Measurements from ENCODE around the gene MCCC1.

GRCh38 chr3:183142199-183142598 is 42.9 kb upstream of the MCCC1 start:
- TF ChIP-seq EZH2 (IDR thresholded peaks at IDR 0.05; ENCODE audit: low read depth) = no peak
- TF ChIP-seq, protein P1, sequence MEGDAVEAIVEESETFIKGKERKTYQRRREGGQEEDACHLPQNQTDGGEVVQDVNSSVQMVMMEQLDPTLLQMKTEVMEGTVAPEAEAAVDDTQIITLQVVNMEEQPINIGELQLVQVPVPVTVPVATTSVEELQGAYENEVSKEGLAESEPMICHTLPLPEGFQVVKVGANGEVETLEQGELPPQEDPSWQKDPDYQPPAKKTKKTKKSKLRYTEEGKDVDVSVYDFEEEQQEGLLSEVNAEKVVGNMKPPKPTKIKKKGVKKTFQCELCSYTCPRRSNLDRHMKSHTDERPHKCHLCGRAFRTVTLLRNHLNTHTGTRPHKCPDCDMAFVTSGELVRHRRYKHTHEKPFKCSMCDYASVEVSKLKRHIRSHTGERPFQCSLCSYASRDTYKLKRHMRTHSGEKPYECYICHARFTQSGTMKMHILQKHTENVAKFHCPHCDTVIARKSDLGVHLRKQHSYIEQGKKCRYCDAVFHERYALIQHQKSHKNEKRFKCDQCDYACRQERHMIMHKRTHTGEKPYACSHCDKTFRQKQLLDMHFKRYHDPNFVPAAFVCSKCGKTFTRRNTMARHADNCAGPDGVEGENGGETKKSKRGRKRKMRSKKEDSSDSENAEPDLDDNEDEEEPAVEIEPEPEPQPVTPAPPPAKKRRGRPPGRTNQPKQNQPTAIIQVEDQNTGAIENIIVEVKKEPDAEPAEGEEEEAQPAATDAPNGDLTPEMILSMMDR (conservative IDR thresholded peaks at IDR 0.05) = no peak

Measured in PC-9 (cell line).